GM12872 (cell line): ENCODE data around the gene CTAGE9.

Experiments
- CTCF ChIP-seq: IDR thresholded peaks from 3 replicates; pipeline ENCODE4 v1.5.1; 2011; ENCODE audit warnings: low read depth, mild to moderate bottlenecking, low read length, moderate library complexity; ENCODE audit not compliant: insufficient read depth

The CTAGE9 gene

GRCh38 chr6:131747821-131748353 lies 37.1 kb upstream of the CTAGE9 start:
- TF ChIP-seq CTCF = no peak

- TF ChIP-seq CTCF = no peak
These were observed 34.7 kb upstream of the CTAGE9 start for GRCh38 chr6:131745476-131745875.

- no peak for TF ChIP-seq CTCF
These were observed 33.8 kb upstream of the CTAGE9 start for GRCh38 chr6:131744432-131745287.

- TF ChIP-seq CTCF = no peak
These were observed 31.0 kb upstream of the CTAGE9 start for GRCh38 chr6:131741688-131742393.

GRCh38 chr6:131740161-131740560 lies 29.3 kb upstream of the CTAGE9 start:
- TF ChIP-seq CTCF = no peak

- no peak for TF ChIP-seq CTCF
These were observed 28.3 kb upstream of the CTAGE9 start for GRCh38 chr6:131739136-131739535.

GRCh38 chr6:131736811-131737210 lies 26.0 kb upstream of the CTAGE9 start:
- TF ChIP-seq CTCF = no peak
